ENCODE measurements around the gene LHX3.

DNA sequence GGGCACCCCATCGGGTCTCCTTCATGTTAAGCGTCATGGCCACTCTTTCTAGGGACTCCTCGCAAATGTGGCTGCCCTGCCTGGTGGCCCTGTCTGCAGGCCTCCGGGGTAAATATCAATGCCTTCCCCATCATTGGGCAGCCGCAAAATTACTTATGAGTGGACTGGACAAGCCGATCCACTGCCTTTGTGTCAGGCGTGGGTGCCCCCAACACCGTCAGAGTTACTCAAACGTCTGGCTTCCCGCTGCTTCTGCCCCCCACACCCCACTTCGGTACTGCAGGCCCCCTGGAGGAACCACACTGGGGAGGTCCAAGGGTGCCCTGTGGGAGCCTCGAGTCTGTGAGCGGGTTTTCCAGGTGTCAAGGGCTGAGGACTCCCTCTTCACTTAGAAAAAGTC lies 3.8 kb downstream of the LHX3 start:
- TF ChIP-seq POLR2A (IDR thresholded peaks at IDR 0.05): no peak
- TF ChIP-seq, protein P1, sequence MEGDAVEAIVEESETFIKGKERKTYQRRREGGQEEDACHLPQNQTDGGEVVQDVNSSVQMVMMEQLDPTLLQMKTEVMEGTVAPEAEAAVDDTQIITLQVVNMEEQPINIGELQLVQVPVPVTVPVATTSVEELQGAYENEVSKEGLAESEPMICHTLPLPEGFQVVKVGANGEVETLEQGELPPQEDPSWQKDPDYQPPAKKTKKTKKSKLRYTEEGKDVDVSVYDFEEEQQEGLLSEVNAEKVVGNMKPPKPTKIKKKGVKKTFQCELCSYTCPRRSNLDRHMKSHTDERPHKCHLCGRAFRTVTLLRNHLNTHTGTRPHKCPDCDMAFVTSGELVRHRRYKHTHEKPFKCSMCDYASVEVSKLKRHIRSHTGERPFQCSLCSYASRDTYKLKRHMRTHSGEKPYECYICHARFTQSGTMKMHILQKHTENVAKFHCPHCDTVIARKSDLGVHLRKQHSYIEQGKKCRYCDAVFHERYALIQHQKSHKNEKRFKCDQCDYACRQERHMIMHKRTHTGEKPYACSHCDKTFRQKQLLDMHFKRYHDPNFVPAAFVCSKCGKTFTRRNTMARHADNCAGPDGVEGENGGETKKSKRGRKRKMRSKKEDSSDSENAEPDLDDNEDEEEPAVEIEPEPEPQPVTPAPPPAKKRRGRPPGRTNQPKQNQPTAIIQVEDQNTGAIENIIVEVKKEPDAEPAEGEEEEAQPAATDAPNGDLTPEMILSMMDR (IDR thresholded peaks at IDR 0.05): no peak
